GM12874 (cell line): ENCODE results near the gene TMEM242.

Source experiments
- CTCF ChIP-seq: IDR thresholded peaks from 2 replicates; pipeline ENCODE4 v1.5.1; 2011; ENCODE audit warnings: low read depth, mild to moderate bottlenecking, control low read depth, low read length, moderate library complexity; ENCODE audit not compliant: insufficient read depth

The TMEM242 gene

GRCh38 chr6:157254538-157254937 is 68.8 kb downstream of the TMEM242 start:
- TF ChIP-seq CTCF: no peak

DNA sequence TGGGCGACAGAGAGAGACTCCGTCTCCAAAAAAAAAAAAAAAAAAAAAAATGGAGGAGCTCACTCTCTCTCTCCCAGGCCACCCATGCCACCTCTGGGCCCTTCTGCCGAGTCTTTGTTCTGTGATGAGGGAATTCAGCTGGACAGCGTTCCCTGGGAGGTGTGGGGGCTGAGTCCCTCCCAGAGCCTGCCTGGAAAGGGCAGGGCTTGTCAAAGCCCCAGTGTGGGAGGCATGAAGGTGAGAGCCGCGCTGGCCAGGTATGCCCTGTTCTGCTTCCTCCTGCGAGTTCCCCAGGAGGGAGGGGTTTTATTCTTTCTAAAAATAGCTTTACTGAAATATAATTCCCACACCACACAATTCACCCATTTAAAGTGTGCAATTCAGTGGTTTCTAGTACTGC is 69.6 kb downstream of the TMEM242 start:
- TF ChIP-seq CTCF: no peak

DNA sequence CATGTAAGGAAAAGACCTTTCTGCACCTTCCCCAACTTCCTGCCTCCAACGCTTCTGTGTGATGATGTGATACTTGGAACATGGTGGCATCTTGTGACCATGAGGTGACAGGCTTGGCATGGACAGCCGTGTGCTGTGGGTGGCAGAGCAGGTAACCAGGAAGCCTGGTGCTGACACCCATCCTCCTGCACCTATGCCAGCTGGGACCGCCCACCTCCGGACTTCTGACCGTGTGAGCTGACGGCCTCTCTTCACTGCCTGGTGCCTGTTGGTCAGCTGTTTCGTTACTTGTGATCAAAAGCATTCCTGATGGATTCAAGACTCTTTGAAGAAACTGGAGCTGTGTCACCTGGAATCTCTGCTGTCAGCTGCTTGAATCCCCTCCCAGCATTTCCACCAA is 70.3 kb downstream of the TMEM242 start:
- TF ChIP-seq CTCF: no peak

DNA sequence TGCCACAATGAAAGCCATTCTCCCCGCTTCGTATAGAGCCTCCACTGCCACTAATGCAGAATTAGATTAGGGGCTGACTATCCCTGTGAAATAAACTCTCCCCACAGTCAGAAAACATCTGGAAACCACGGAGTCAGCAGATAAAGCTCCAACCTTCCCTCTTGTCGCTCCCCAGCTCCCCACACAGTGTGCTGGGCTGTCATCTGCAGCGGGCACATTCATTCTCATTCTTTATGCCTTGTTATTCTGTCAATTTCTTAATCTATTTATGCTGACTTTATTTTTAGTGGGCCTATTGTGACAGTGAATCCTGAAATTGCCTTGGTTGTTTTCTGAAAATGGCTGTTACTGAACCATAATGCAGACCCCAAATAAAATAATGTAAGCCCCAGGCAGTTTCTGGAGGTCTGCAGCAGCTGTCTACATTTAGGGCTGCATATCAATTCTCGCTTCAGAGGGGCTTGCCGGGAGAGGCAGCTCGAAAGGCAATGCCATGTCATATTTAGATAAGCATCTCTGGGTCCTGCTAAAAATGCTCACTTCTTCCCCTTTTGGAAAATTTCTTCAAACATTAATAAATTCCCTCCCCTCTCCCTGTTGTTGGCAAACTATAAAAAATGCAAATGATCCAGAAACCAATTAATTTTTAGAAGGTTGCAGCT is 71.6 kb downstream of the TMEM242 start:
- no peak for TF ChIP-seq CTCF

DNA sequence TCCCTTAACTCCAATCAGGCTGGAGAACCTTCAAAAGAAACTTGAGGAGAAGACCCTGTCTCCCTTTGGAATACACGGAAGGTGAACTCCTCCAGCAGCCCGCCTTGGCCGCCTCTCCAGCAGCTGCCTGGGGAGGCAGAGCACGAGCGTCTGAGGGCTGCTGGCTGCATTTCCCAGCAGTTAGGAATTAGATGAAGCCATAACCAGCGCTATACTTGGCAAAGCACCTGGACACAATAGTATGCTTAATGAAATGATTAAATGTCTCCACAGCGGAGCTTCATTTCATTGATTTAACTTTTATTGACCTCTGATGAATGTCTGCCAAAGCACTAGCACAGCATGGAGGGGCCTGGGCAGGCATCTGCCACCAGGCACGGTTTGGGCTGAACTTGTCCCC is 73.5 kb downstream of the TMEM242 start:
- TF ChIP-seq CTCF: no peak

GRCh38 chr6:157248264-157248663 is 75.1 kb downstream of the TMEM242 start:
- TF ChIP-seq CTCF: no peak

GRCh38 chr6:157246771-157247484 is 76.4 kb downstream of the TMEM242 start:
- TF ChIP-seq CTCF: no peak
